HG03558 (cell line): Measurements from ENCODE around the gene INPP5E.
"Not testable (repeated sequence)": the region's sequence is repeated elsewhere in the genome, so short reads cannot be mapped to it uniquely, and the experiment has no call there.

Experiments used
- ATAC-seq: cut with Tn5 transposase; IDR thresholded peaks from one replicate; pipeline ENCODE4 v1.9.1; 2021; ENCODE audit warnings: moderate number of reproducible peaks; ENCODE audit not compliant: unreplicated experiment; ENCODE audit errors: extremely low read depth

Gene INPP5E

GRCh38 chr9:136409557-136410455, 29.8 kb downstream of the INPP5E start:
- ATAC-seq = no peak

DNA sequence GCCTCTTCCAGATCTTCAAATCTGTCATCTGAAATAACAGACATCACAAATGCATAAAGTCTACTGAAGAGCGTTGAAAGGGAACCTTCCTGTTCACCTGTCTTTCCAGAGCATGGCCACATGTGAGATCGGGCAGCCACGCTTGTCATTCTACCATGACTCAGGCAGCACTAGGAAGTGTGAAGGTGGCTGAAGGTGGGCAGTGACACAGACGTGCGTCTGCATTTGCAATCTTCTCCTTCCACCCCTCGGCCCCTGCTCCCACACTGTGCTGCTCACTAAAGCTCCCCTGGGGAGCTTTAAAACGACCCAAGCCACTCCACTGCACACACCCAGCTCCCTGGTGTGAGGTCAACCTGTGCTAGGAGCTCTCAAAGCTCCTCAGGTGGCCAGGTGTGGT, 31.7 kb downstream of the INPP5E start:
- ATAC-seq = no peak

- ATAC-seq = not testable (repeated sequence)
Observed at GRCh38 chr9:136407061-136407460, 32.6 kb downstream of the INPP5E start.

DNA sequence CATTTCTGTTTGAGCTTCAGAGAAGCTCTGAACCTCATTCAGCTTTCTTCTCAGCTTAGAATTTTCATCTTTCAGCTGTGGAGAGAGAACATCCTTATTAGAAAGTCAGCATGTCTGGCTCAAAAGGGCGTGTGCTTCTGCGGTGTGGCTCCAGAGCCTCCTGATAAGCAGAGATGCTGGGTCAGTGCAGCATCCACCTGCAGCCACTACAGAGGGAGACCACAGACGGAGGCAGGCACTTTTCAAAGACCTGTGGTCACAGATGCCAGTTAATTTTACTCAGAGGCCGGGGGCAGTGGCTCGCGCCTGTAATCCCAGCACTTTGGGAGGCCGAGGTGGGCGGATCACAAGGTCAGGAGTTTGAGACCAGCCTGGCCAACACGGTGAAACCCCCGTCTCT, 33.7 kb downstream of the INPP5E start:
- ATAC-seq = not testable (repeated sequence)

GRCh38 chr9:136405481-136405880, 34.2 kb downstream of the INPP5E start:
- ATAC-seq = no peak

GRCh38 chr9:136404801-136405136, 34.9 kb downstream of the INPP5E start:
- ATAC-seq = no peak

GRCh38 chr9:136403915-136404800, 35.5 kb downstream of the INPP5E start:
- no peak for ATAC-seq

GRCh38 chr9:136403538-136403914, 36.1 kb downstream of the INPP5E start:
- ATAC-seq = no peak

GRCh38 chr9:136402067-136402466, 37.6 kb downstream of the INPP5E start:
- no peak for ATAC-seq

DNA sequence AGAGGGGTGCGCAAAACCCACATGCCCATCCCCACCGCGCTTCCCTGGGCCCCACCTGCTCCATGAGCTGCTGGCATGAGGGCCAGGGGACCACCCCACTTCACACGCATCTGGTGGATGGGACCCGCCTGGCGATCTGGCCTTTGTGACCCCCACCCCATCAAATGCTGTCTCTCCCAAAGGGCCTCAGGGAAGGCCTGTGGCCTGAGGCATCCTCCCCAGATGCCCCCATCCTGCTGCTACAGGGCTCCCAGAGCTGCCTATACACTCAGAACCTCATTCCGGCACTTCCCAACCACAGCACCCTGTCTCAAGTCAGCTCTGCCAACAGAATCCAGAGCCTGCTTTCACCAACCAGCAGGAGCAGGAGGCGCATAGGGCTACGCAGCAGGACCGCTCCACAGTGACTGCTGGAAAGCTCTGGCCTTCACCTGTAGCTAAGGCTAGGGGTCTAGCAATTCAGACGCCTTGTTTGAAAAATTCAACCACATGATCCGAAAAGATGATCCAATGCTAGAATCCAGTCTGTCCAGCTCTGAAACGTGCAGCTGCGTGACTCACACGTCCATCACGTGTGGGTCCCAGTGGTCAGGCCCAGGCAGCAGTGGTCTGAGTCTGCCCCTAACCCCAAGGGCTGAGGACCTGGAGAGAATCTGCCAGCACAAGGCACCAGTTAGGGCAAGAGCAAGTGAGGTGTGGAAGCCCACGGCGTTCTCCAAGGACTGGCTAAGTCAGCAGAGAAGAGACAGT, 38.3 kb downstream of the INPP5E start:
- no peak for ATAC-seq

GRCh38 chr9:136400038-136400834, 39.4 kb downstream of the INPP5E start, which contains the start of gene SNAPC4:
TSS of gene SNAPC4 (minus strand) at chr9:136400170. CDS start at chr9:136398428, 1,742 bp downstream.
- peak; percentile 38 for ATAC-seq

DNA sequence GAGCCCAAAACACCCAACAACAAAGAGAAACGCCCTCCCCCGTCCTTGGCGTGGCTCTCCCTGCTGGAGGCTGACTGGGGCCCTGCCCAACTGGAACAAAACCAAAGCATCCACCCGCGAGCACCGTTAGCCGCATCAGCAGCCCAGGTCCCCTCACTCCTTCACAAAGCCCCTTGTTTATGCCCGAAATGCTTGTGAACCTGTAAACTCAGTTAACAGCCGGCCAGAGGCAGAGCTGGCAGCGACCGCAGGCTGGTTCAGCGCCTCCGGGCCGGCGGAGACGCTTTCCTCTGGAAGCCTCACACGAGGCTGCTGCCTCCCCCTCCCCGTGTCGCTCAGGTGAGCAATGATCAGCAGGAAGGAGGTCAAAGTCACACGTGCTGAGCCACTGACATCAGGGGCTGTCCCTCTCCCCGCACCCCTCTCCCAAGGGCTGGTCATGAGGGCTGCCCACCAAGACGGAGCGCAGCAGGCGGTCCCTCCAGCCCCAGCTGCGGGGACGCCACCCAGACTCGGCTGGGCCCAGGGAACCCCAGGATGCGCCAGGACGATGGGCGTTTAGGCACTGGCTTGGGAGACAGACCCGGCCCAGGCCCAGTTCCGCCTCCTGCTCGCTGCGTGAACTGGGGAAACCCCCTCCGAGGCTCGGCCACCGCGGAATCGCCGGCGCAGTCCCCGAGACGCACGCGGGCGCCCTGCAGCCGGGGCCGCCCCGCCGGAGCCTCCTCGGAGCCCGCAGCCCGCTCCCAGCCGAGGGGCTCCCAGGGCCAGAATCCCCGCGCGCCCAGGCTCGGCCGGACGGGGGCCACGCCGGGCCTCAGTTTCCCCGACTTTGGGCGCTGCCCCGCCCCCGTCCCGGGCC, 40.2 kb downstream of the INPP5E start:
- ATAC-seq = peak; percentile 16

GRCh38 chr9:136398286-136398685, 41.4 kb downstream of the INPP5E start:
- ATAC-seq = no peak

GRCh38 chr9:136397643-136398042, 42.0 kb downstream of the INPP5E start:
- no peak for ATAC-seq

DNA sequence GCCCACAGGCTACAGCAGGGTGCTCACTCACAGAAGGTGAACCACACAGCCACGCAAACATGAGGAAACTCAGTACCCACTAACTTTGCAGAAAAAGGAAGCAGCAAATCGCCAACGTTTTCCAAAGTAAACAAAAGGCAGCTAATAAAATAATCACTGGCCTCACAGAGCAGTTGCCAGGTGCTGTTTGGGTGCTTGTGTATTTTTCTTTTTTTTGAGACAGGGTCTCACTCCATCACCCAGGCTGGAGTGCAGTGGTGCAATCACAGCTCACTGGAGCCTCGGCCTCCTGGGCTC, 43.5 kb downstream of the INPP5E start:
- no peak for ATAC-seq

DNA sequence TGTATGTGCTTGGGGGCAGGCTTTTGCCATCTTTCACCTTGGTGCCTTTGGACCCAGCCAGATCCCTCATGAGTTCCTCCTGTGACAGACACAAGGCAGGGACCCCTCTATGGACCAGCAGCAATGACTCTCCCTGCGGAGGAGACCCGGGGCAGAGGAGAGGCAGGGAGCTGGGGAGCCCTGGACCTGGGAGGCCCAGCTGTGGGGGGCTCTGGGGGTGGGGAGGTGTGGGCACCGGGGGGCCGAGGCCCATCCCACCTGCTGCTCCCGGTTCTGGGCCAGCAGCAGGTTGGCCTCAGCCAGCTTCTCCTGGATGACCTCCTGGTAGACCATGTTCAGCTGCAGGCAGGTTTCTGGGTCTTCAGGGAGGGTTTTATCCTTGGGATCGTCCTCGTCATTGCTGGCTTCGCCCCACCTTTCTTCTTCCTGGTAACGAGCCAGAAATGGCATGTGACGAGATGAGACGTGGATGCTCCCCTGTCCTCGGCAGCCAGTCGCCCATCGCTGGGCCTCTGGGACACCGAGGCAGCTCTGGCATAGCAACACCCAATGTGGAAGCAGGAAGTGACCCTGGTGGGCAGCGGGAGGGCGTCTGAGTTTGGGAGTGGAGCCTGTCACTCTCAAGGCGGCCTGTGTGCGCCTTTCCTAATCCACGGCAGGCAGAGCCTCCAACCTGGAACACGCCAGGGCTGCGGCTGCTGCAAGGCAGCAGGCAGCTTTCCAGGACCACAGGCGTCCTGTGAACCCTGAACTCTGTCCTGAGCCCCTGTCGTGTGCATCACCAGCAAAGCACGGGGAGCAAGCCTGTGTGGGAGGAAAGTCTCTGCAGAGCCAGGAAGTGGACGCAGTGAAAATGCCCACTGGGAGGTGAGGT, 44.1 kb downstream of the INPP5E start:
- no peak for ATAC-seq

- ATAC-seq = no peak
Observed at GRCh38 chr9:136395020-136395340, 44.7 kb downstream of the INPP5E start.

DNA sequence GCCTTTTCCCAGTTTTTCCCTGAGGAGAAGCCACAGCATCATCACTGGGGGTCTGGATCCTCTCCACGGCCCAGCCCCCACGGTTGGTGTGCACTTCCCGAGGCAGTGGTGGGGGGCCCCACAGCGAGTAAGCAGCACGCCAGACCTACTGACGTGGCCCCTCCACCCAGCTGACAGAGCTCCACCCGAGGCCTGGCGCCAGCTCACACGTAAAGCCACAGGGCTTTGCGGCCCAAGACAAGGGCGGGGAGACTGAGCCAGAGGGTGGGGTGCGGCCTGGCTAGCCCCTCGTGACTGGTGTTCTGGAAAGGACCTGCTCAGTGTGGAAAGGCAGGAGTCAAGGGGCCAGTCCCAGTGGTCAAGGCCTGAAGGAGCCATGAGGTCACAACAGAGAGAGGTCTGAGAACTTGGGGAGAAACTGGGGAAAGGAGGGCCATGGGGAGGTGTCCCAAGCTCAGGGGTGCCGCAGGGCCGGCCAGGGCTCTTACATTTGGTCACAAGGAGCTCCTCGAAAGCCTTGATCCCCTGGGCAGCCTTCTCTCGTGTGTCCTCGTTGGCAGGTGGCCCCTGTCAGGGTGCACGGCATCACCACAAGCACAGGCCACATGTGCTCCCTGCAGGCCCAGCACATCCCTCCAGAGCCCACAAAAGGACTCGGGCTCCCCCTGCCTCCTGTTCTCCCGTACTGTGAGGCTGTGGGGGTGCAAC, 45.2 kb downstream of the INPP5E start:
- ATAC-seq = no peak
